GM21723 (cell line): ENCODE data around the gene RFC1.
"Not testable (repeated sequence)": the region's sequence is repeated elsewhere in the genome, so short reads cannot be mapped to it uniquely, and the experiment has no call there.

Source experiments
- ATAC-seq: cut with Tn5 transposase; IDR thresholded peaks from one replicate; pipeline ENCODE4 v1.9.1; 2021; ENCODE audit warnings: mild to moderate bottlenecking, moderate library complexity; ENCODE audit not compliant: unreplicated experiment

RFC1 gene

GRCh38 chr4:39305912-39306677 is 60.1 kb downstream of the RFC1 start:
- no peak for ATAC-seq

GRCh38 chr4:39304651-39305050 is 61.5 kb downstream of the RFC1 start:
- no peak for ATAC-seq

DNA sequence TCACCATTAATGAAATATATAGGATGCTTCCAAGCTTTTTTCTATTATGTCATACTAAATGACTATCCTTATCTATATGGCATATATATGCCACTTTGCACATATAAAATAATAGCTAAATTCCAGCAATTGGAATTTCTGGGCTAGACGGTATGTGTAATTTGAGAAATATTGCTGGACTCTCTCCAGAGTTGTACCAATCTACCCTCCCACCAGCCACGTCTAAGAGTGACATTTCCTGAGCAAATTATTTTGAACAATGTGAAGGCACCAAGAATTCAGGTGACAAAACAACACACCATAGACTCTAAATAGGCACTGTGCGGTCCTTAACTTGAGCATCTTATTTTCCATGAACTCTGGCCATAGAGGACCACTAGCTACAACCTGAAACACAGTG is 62.3 kb downstream of the RFC1 start:
- no peak for ATAC-seq

DNA sequence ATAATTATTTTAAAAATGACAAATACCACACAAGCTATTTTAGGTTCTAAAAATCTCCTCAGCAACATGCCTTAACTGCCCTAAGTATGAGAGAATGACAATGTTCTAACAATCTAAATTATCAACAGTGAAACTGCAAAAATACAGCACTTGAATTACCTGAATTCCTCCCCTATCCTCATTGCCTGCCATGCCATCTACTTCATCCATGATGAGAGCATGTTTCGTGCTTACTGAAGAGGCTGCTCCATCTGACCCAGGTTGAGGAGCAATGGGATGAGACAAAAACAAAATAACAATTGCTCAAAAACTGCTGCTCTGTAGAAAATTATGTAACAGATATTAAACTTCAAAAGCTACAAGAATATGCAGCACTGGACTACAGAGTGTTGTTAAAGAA is 63.3 kb downstream of the RFC1 start:
- no peak for ATAC-seq

DNA sequence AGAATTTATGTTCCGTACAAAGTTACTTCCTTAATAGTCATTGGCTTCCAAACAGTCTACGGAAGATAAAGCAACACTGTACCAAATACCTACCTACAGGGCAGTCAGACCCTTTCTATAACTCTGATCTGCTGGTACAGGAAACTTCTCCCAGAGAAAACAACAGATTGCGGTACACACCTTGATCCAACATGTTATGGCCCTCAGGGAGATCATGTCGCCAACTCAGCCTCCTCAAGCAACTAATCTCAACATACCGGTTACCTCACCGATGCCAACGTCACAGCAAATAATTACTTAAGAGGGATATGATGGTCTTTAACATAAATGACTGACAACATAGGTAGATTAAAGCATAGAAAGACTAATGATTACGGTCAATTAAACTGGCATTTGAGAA is 70.4 kb downstream of the RFC1 start:
- ATAC-seq = no peak

- ATAC-seq = not testable (repeated sequence)
Observed at GRCh38 chr4:39292433-39292832, 73.7 kb downstream of the RFC1 start.

GRCh38 chr4:39291686-39292085 is 74.5 kb downstream of the RFC1 start:
- ATAC-seq = no peak

DNA sequence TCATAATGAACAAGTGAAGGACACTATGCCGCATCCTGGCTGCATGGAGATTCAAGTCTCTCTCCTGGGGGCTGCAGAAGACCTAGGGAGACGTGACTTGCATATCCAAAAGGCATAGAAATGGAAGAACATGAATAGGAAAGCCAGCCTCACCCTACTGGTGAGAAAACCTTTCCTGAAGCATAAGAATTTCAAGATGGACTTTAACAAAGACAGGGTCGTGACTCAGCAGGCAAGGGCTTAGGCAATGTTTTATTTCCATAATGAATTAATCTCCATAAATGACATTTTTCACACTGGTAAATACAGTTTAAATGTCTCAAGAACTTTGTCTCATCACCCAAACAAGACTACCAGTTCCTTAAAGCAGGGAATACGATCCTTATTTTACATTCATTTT is 78.9 kb downstream of the RFC1 start:
- no peak for ATAC-seq

GRCh38 chr4:39286263-39286662 is 79.9 kb downstream of the RFC1 start:
- no peak for ATAC-seq

DNA sequence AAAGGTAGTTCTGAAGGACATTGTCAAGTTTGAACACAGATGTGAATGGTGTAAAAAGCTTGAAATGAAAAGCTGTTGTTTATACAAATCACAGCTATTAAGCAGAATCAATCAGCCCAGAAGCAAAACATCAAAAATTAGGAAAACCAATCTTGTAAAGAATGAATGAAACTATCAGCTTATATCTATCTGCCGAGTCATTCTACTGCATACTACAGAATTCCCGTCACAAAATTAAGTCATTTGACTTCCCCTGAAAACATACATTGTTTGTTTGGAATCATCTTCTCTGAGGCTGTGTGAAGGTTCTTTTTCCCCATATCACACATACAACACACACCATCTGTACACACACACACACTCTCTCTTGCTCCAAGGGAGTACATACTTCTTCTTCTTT is 80.3 kb downstream of the RFC1 start:
- ATAC-seq = no peak

DNA sequence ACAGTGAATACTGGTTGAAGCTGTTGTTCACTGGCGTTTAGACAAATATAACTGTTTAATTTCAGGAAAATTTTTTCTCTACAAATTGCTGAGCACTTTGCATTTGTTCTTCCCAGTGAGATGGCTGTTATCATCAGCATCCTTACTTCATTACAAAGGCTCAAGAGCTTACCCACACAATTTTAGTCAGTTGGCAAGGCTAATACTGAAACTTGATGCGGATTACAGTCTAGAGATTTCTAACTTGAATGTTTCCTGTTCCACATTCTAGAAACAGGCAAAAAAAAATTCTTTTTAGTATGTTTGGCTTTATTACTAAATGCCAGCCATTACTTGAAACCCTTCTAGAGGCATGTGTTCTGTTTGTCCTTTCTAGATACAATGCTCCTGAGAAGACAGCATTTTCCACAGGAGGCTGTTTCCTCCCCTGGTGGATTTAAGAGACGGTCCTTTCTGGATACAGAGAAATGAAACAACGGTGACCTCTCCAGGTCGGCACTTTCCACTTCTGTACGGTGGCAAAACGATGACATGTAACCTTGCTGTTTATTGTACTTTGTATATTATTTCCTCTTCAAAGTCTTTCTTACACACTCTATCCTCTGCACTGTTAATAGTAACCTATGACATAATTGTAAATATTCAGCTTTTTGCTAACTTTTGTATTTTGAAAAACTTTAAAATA is 80.9 kb downstream of the RFC1 start:
- no peak for ATAC-seq

GRCh38 chr4:39280770-39281169 is 85.4 kb downstream of the RFC1 start:
- no peak for ATAC-seq

- ATAC-seq = no peak
Observed at GRCh38 chr4:39279416-39279815, 86.7 kb downstream of the RFC1 start.

DNA sequence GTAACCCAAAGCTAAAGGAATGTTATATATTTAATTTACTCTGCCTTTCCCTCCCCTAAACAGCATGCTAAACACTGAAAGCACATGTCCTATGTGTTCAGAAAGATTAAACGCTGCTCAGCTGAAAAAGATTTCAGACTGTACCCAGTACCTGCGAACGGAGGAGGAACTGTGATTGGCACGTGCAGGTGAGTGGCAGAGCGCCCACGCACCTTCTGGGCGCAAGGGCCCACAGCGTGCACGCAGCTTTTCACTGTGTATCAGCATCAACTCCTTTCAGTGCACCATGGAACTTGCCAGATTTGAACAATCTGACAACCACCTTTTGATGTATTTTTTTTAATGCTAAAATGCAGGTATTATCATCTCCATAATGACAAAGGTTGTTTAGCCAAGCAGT is 87.7 kb downstream of the RFC1 start:
- ATAC-seq = no peak

DNA sequence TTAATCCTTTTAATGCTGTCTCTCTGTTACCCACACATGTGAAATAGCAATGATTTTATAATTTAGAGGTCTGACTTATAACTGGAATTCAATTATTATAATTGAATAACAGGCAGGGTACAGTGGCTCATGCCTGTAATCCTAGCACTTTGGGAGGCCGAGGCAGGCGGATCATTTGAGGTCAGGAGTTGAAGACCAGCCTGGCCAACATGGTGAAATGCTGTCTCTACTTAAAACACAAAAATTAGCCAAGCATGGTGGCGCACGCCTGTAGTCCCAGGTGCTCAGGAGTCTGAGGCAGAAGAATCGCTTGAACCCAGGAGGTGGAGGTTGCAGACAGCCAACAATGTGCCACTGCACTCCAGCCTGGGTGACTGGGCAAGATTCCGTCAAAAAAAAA is 88.5 kb downstream of the RFC1 start:
- ATAC-seq = not testable (repeated sequence)

DNA sequence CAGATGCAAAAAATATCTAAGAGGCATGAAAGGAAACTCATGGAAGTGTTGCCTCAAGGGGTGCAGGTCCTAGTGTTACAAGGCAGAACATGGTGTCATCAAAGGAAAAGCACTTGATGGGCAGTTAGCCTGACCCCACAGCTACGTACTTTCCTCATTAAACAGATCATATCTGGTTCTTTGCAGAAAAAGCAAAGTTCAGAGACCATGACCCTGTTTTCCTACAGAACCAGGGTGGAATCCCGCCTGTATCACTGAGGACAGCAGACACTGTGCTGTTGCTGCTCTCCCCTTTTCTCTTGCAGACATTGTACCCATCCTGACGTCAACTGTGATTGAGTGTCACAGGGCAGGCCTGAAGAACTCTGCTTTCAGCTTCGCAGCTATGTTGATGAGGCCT is 91.7 kb downstream of the RFC1 start:
- no peak for ATAC-seq

GRCh38 chr4:39263895-39264294 is 102.3 kb downstream of the RFC1 start:
- no peak for ATAC-seq

GRCh38 chr4:39259571-39260330 is 106.4 kb downstream of the RFC1 start:
- no peak for ATAC-seq

GRCh38 chr4:39256436-39256835 is 109.7 kb downstream of the RFC1 start:
- no peak for ATAC-seq

DNA sequence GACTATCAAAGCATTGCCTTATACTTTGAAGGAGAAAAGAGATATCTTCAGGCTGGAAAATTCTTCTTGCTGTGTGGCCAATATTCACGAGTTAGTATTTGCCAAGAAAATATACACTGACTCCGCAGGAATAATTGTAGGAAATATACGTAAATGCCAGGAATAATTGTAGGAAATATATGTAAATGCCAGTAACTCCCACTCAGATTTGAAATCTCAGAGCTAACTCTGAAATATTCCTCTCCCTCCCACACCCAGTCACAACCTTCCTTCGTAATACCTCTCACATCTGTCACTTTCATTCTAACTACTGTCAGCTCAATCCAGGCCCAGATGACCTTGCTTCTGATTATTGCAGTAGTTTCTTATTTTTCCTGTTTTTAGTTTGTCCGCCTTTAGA is 110.3 kb downstream of the RFC1 start:
- no peak for ATAC-seq

- no peak for ATAC-seq
Observed at GRCh38 chr4:39255266-39255665, 110.9 kb downstream of the RFC1 start.

GRCh38 chr4:39243462-39243861 is 122.7 kb downstream of the RFC1 start:
- ATAC-seq = no peak
